HL-60 (cell line): ENCODE data around the gene XKR7.

Experiments used
- SPI1 ChIP-seq: IDR thresholded peaks from 2 replicates; pipeline ENCODE4 v1.6.1; 2012; ENCODE audit warnings: low read depth, mild to moderate bottlenecking, borderline replicate concordance
- TF ChIP-seq, protein P1 (sequence below): IDR thresholded peaks from one replicate; pipeline ENCODE4 v1.5.1; 2011; ENCODE audit warnings: low read length, control low read depth, inconsistent platforms; ENCODE audit not compliant: insufficient read depth

DNA sequence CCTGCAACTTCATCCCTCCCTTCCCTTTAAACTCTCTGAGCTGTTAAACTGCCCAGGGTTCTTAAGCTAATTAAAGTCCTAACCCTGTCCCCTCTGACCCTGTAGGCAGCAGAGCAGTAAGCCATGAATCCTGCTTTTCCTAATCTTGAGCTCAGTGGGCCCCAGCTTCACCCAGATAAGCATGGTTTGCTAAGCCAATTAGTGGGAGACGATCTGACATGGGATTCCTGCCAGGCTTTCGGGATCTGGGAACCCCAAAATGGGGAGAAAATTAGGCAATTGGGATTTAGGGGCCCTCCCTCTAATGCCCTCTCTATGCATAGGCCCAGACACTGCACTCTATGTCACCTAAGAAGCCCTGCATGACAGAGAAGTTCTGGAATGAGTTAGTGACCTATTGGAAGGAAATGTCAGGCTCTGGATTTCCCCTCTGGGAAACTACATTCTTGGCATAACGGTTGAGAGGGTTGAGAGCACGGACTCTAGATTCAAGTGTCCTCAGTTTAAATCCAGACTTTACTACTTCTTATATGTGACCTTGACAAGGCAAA, 4.6 kb downstream of the XKR7 start:
- TF ChIP-seq, protein P1, sequence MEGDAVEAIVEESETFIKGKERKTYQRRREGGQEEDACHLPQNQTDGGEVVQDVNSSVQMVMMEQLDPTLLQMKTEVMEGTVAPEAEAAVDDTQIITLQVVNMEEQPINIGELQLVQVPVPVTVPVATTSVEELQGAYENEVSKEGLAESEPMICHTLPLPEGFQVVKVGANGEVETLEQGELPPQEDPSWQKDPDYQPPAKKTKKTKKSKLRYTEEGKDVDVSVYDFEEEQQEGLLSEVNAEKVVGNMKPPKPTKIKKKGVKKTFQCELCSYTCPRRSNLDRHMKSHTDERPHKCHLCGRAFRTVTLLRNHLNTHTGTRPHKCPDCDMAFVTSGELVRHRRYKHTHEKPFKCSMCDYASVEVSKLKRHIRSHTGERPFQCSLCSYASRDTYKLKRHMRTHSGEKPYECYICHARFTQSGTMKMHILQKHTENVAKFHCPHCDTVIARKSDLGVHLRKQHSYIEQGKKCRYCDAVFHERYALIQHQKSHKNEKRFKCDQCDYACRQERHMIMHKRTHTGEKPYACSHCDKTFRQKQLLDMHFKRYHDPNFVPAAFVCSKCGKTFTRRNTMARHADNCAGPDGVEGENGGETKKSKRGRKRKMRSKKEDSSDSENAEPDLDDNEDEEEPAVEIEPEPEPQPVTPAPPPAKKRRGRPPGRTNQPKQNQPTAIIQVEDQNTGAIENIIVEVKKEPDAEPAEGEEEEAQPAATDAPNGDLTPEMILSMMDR: no peak
- TF ChIP-seq SPI1: no peak
